AG04449 (cell line): ENCODE measurements around the gene MYO1E.

Experiments
- CTCF ChIA-PET: fragments of 350-600 bp; formaldehyde crosslinking; extraction: SDS; loops from one replicate; lab custom pipeline; 2021; ENCODE audit warnings: antibody characterized with exemption; lab: Yijun Ruan, JAX
- POLR2A ChIA-PET: fragments of 400-600, 350-600 bp; formaldehyde crosslinking; extraction: SDS; loops from one replicate; lab custom pipeline; 2020; ENCODE audit warnings: antibody characterized with exemption, inconsistent platforms; lab: Yijun Ruan, JAX
- DNase-seq: peaks from one replicate; pipeline ENCODE4 v3.0.0-alpha.2; 2010; ENCODE audit warnings: low read depth, low spot score
- H3K4me3 ChIP-seq: 2 replicates; pipeline ENCODE4 v1.5.1; 2011; ENCODE audit warnings: low read depth, mild to moderate bottlenecking, control low read depth, low read length
- TF ChIP-seq, protein P1 (sequence below): IDR thresholded peaks from one replicate; pipeline ENCODE4 v1.5.1; 2011; ENCODE audit warnings: mild to moderate bottlenecking, moderate library complexity, low read length, control low read depth, inconsistent platforms; ENCODE audit not compliant: insufficient read depth; ENCODE audit errors: missing control alignments

MYO1E gene

DNA sequence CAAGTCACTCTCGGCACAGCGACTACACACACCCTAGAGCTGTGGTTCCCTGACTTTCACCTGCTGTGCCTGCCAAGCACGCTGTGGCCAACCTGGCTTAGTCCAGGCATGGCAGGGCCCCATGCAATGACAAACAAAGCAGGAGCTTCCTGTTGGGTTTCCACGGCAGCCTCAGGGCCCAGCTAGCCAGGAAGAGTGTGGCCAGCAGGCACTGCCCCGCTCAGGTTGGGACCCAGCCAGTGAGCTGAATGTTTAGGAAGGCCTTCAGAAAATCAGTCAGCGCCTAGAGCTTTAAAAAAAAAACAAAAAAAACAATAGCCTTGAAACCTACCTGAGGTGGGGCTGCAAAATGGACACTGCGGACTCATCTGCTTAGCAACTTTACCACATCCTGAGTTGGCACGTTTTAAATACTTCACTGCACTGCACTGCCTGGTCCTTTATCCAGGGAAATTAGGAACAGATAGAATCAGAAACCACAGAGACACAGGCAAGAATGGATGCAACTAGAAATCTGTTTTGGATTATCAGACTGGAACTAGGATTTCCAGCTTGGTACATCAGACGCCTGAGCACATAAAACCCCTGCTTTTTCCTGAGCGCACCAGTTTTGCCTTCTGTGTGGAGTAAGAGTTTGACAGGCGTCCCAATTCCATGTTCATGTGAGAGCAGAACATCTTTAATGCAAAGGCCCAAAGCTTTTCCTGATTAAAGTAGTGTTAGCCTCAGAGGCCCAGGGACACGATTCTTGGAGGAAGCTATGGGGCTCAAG is 202.2 kb downstream of the MYO1E start:
- H3K4me3 ChIP-seq: peak overlapping the region; percentile 3; the same call in 1 of the 2 replicates
- no peak for DNase-seq
- ChIA-PET CTCF (interaction anchor here (0.9 to 2.4 kb wide), 5 partner anchors 9 to 77 kb away, joined by 3 to 8 read pairs (median 5); no protein-coding TSS in a partner anchor), POLR2A (interaction anchor here (1.6 to 1.7 kb wide), 2 partner anchors 10 to 202 kb away, joined by 6 read pairs; partner anchors contain the start of gene MYO1E)
- TF ChIP-seq, protein P1, sequence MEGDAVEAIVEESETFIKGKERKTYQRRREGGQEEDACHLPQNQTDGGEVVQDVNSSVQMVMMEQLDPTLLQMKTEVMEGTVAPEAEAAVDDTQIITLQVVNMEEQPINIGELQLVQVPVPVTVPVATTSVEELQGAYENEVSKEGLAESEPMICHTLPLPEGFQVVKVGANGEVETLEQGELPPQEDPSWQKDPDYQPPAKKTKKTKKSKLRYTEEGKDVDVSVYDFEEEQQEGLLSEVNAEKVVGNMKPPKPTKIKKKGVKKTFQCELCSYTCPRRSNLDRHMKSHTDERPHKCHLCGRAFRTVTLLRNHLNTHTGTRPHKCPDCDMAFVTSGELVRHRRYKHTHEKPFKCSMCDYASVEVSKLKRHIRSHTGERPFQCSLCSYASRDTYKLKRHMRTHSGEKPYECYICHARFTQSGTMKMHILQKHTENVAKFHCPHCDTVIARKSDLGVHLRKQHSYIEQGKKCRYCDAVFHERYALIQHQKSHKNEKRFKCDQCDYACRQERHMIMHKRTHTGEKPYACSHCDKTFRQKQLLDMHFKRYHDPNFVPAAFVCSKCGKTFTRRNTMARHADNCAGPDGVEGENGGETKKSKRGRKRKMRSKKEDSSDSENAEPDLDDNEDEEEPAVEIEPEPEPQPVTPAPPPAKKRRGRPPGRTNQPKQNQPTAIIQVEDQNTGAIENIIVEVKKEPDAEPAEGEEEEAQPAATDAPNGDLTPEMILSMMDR: no peak

DNA sequence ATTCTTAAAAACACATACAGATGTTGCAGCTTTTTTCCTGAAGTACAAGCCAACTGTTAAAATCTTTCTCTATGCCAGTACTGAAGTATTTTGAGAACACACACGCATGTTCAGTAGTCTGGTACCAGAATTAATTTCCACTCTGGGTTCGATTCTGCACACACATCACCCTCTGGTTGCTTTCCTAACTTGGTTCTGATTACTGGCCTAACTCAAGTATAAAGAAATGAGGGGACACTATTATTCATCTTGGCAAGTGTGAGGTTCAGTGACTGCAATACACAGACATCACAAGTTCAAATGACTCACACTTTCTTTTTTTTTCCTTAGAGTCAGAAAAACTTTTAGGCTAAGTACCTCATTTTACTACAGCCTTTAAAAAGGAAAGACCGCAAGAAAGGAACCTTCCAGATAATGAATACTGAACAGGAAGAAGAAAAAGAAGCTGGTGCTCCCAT is 203.4 kb downstream of the MYO1E start:
- H3K4me3 ChIP-seq: no peak overlapping the region
- ChIA-PET CTCF (interaction anchor here (0.9 to 2.4 kb wide), 5 partner anchors 8 to 189 kb away, joined by 3 to 8 read pairs (median 5); no protein-coding TSS in a partner anchor), POLR2A (interaction anchor here (1.6 to 1.7 kb wide), 2 partner anchors 12 to 204 kb away, joined by 6 read pairs; partner anchors contain the start of gene MYO1E)
- TF ChIP-seq, protein P1: no peak
- no peak for DNase-seq

DNA sequence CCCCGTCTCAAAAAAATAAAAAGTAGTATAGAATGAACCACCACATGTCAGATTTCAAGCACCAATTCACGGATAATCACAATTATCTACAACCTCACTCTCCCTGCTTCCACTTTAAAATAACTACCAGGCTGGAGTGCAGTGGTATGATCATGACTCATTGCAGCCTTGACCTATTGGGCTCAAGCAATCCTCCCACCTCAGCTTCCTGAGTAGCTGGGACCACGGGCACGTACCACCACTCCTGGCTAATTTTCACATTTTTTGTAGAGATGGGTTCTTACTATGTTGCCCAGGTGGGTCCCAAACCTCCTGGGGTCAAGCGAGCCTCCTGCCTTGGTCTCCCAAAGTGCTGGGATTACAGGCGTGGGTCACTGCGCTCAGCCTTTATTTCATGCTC is 204.1 kb downstream of the MYO1E start:
- no peak for DNase-seq
- TF ChIP-seq, protein P1: no peak

DNA sequence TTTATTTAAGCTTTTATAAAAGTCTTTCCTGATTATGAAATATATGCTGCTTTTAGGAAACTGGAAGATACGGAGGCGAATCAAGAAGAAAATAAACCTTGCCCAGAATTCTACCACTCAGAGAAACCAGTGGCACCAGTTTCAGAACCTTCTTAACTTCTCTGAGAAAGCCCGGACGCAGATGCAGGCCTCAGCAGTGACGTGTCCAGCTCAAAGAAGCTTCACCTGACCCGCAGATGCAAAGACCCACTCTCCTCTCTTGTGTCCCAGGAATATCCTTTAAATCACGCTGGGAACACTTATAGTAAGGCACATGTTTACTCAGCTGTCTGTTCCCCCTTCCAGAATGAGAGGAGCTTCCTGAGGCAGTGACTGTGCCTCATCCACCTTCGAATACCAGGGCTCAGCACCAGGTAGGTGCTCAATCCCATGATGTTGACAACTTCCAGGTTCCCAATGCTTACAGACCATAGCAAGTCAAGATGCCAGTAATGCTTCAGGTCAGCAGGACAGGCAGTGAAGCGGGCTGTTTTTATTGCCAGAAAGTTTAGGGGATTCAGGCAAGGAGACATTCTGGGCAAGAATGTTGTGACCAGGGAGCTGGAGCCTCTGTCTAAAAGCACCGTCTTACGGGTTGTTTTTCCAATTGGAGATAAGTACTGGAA is 205.9 kb downstream of the MYO1E start:
- H3K4me3 ChIP-seq: no peak overlapping the region
- ChIA-PET CTCF (interaction anchor here (0.8 to 3.0 kb wide), 5 partner anchors 8 to 362 kb away, joined by 3 to 13 read pairs (median 3); no protein-coding TSS in a partner anchor), POLR2A (interaction anchor here (0.6 kb wide), 1 partner anchor 35 kb away, joined by 3 read pairs; no protein-coding TSS in a partner anchor)
- TF ChIP-seq, protein P1: no peak
- no peak for DNase-seq

More for the DNA sequence above, 204.1 kb downstream of the MYO1E start:
- no peak overlapping the region for H3K4me3 ChIP-seq
- ChIA-PET CTCF (interaction anchor here (0.9 to 2.4 kb wide), 2 partner anchors 79 to 189 kb away, joined by 3 to 8 read pairs; no protein-coding TSS in a partner anchor), POLR2A (interaction anchor here (0.5 kb wide), 1 partner anchor 727 kb away, joined by 3 read pairs; no protein-coding TSS in a partner anchor)

DNA sequence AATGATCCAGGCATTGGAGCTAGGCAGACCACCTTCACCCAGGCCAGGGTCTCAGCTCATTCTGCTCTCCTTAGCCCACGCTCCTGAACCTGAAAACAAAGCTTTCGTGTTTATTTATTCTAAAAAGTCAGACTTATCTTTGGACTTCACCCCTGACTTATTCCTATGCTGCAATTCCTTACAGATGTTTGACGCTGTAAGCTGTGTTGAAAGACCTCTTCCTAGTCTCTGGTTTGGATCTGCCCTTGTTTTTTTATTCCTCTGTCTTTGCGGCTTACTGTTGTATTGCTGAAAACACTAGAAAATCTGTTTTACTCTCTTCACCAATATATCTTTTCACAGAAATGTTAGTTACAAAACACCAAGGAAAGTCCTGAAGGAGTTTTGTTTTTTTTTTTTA is 206.5 kb downstream of the MYO1E start:
- ChIA-PET CTCF (interaction anchor here (0.8 to 3.0 kb wide), 6 partner anchors 9 to 363 kb away, joined by 3 to 13 read pairs (median 4); no protein-coding TSS in a partner anchor), POLR2A (no interaction called here)
- no peak overlapping the region for H3K4me3 ChIP-seq
- TF ChIP-seq, protein P1: no peak
- DNase-seq: no peak
